WTC11 (cell line): ENCODE measurements around the gene UGT1A4. TPM values are rescaled to one million over a fixed set of nuclear protein-coding genes. Genes with fewer than 3 reads are reported as not detected.

Experiments used
- ATAC-seq: fragments of 200-7000 bp; cut with Tn5 transposase; 2 replicates; pipeline ENCODE4 v1.10.0; 2021; ENCODE audit warnings: mild to moderate bottlenecking, moderate library complexity
- CTCF ChIA-PET: fragments of 300-600 bp; sonication (Branson Sonifier 250); formaldehyde crosslinking; loops from one replicate; lab custom pipeline; 2021; ENCODE audit warnings: antibody characterized with exemption; lab: Charles Lee
- POLR2A ChIA-PET: fragments of 350-600 bp; sonication (Branson Sonifier 250); formaldehyde crosslinking; loops from one replicate; lab custom pipeline; 2021; ENCODE audit warnings: antibody characterized with exemption; lab: Charles Lee
- DNase-seq: peaks from one replicate; pipeline ENCODE4 v3.0.0; 2021; ENCODE audit warnings: low spot score
- H3K27ac Mint-ChIP-seq: 2 replicates; pipeline ENCODE4 v1.8.0; 2021; ENCODE audit warnings: mixed read lengths
- H3K27me3 Mint-ChIP-seq: 2 replicates; pipeline ENCODE4 v1.8.0; 2021; ENCODE audit warnings: low read depth, mild to moderate bottlenecking, moderate library complexity, mixed read lengths
- H3K36me3 Mint-ChIP-seq: 2 replicates; pipeline ENCODE4 v1.8.0; 2021; ENCODE audit warnings: mixed read lengths
- H3K4me1 Mint-ChIP-seq: 2 replicates; pipeline ENCODE4 v1.8.0; 2022; ENCODE audit warnings: mixed read lengths
- H3K4me3 Mint-ChIP-seq: 2 replicates; pipeline ENCODE4 v1.8.0; 2021; ENCODE audit warnings: mild to moderate bottlenecking, moderate library complexity, mixed read lengths
- H3K9me3 Mint-ChIP-seq: 2 replicates; pipeline ENCODE4 v1.8.0; 2021; ENCODE audit warnings: mixed read lengths
- ATF1 ChIP-seq: sonication (generic); formaldehyde crosslinking; IDR thresholded peaks from 2 replicates; pipeline ENCODE4 v1.8.1; 2023; ENCODE audit warnings: mild to moderate bottlenecking, moderate library complexity, missing genetic modification reagents
- FOXK1 ChIP-seq: sonication (generic); formaldehyde crosslinking; IDR thresholded peaks from 2 replicates; pipeline ENCODE4 v1.8.0; 2022; ENCODE audit warnings: mild to moderate bottlenecking, moderate library complexity, missing genetic modification reagents
- FOXP1 ChIP-seq: sonication (generic); formaldehyde crosslinking; IDR thresholded peaks from 2 replicates; pipeline ENCODE4 v1.8.0; 2022; ENCODE audit warnings: missing genetic modification reagents, mild to moderate bottlenecking, moderate library complexity, borderline replicate concordance
- GABPB1 ChIP-seq: sonication (generic); formaldehyde crosslinking; IDR thresholded peaks from 2 replicates; pipeline ENCODE4 v1.8.1; 2023; ENCODE audit warnings: mild to moderate bottlenecking, missing genetic modification reagents
- JUN ChIP-seq: sonication (generic); formaldehyde crosslinking; IDR thresholded peaks from 2 replicates; pipeline ENCODE4 v1.8.0; 2023; ENCODE audit warnings: mild to moderate bottlenecking, missing genetic modification reagents
- NFYB ChIP-seq: sonication (generic); formaldehyde crosslinking; conservative IDR thresholded peaks from 2 replicates; pipeline ENCODE4 v1.8.0; 2022; ENCODE audit warnings: low read depth, missing genetic modification reagents
- SOX15 ChIP-seq: fragments of 250-450 bp; sonication (Bioruptor Pico); IDR thresholded peaks from 2 replicates; pipeline ENCODE4 v1.9.0; 2021; ENCODE audit warnings: mild to moderate bottlenecking
- SP1 ChIP-seq: sonication (generic); formaldehyde crosslinking; conservative IDR thresholded peaks from 2 replicates; pipeline ENCODE4 v1.8.1; 2022; ENCODE audit warnings: missing genetic modification reagents
- TCF7 ChIP-seq: sonication (generic); formaldehyde crosslinking; IDR thresholded peaks from 2 replicates; pipeline ENCODE4 v1.8.0; 2022; ENCODE audit warnings: mild to moderate bottlenecking, low read depth, missing genetic modification reagents, moderate library complexity
- TEAD4 ChIP-seq: sonication (generic); formaldehyde crosslinking; IDR thresholded peaks from 2 replicates; pipeline ENCODE4 v1.8.0; 2022; ENCODE audit warnings: mild to moderate bottlenecking, missing genetic modification reagents
- TP53 ChIP-seq: sonication (generic); formaldehyde crosslinking; IDR thresholded peaks from 2 replicates; pipeline ENCODE4 v1.8.1; 2023; ENCODE audit warnings: mild to moderate bottlenecking, missing genetic modification reagents
- ZNF121 ChIP-seq: sonication (generic); formaldehyde crosslinking; IDR thresholded peaks from 2 replicates; pipeline ENCODE4 v1.8.0; 2023; ENCODE audit warnings: missing genetic modification reagents
- ZNF416 ChIP-seq: fragments of 250-450 bp; sonication (Bioruptor Pico); IDR thresholded peaks from 2 replicates; pipeline ENCODE4 v1.9.0; 2021; ENCODE audit warnings: mild to moderate bottlenecking, inconsistent platforms
- total RNA-seq: library from RNA; stranded (reverse); gene quantifications from 3 replicates; pipeline ENCODE4 v1.2.3, GENCODE V29; 2021
- TF ChIP-seq, protein P1 (sequence below): sonication (generic); formaldehyde crosslinking; IDR thresholded peaks from 2 replicates; pipeline ENCODE4 v1.8.0; 2023; ENCODE audit warnings: missing genetic modification reagents, mild to moderate bottlenecking, borderline replicate concordance
- TF ChIP-seq, protein P2 (sequence below): sonication (generic); formaldehyde crosslinking; IDR thresholded peaks from 2 replicates; pipeline ENCODE4 v1.8.0; 2022; ENCODE audit warnings: mild to moderate bottlenecking, missing genetic modification reagents
- TF ChIP-seq, protein P3 (sequence below): fragments of 200-600 bp; IDR thresholded peaks from 2 replicates; pipeline ENCODE4 v1.8.0; 2022; ENCODE audit warnings: antibody characterized with exemption
- TF ChIP-seq, protein P4 (sequence below): sonication (generic); formaldehyde crosslinking; IDR thresholded peaks from 2 replicates; pipeline ENCODE4 v1.8.0; 2022; ENCODE audit warnings: mild to moderate bottlenecking, missing genetic modification reagents
- TF ChIP-seq, protein P5 (sequence below): fragments of 250-450 bp; sonication (Bioruptor Pico); IDR thresholded peaks from 2 replicates; pipeline ENCODE4 v1.9.0; 2021; ENCODE audit warnings: moderate library complexity, mild to moderate bottlenecking, inconsistent platforms, borderline replicate concordance
- TF ChIP-seq, protein P6 (sequence below): sonication (generic); formaldehyde crosslinking; IDR thresholded peaks from 2 replicates; pipeline ENCODE4 v1.8.0; 2022; ENCODE audit warnings: missing genetic modification reagents
- TF ChIP-seq, protein P7 (sequence below): sonication (generic); formaldehyde crosslinking; IDR thresholded peaks from 2 replicates; pipeline ENCODE4 v1.8.1; 2023; ENCODE audit warnings: mild to moderate bottlenecking, missing genetic modification reagents, borderline replicate concordance

The UGT1A4 gene
- total RNA-seq, 1 experiment from 2014 or later: 0.22 TPM

DNA sequence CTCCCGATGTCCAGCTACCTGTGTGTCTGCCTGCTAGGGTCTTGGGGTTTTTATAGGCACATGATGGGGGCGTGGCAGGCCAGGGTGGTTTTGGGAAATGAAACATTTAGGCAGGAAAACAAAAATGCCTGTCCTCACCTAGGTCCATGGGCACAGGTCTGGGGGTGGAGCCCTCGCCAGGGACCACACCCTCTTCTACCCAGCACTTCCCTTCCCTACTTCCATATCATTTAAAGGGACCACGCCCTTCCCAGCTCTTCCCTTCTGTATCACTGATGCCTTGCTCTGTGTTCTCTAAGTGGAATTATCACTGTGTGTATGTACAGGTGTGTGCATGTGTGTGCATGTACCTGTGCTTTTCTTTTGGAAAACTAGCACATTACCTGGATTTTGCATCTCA, 47.9 kb downstream of the UGT1A4 start:
- H3K27ac Mint-ChIP-seq: no peak overlapping the region
- H3K4me1 Mint-ChIP-seq: peaks cover 3% of the 10 kb centered on the region
- ChIA-PET POLR2A (no interaction called here), CTCF (no interaction called here)
- no peak for ATAC-seq
- no peak for DNase-seq
- H3K4me3 Mint-ChIP-seq: no peak overlapping the region
- peaks cover 12% of the 10 kb centered on the region for H3K9me3 Mint-ChIP-seq
- TF ChIP-seq TEAD4 (no peak), ATF1 (CRISPR knock-in tag) (no peak), SOX15 (no peak), ZNF121 (CRISPR knock-in tag) (no peak), TP53 (no peak), FOXP1 (CRISPR knock-in tag) (no peak), NFYB (CRISPR knock-in tag) (no peak), TCF7 (CRISPR knock-in tag) (no peak)
- TF ChIP-seq, protein P1, sequence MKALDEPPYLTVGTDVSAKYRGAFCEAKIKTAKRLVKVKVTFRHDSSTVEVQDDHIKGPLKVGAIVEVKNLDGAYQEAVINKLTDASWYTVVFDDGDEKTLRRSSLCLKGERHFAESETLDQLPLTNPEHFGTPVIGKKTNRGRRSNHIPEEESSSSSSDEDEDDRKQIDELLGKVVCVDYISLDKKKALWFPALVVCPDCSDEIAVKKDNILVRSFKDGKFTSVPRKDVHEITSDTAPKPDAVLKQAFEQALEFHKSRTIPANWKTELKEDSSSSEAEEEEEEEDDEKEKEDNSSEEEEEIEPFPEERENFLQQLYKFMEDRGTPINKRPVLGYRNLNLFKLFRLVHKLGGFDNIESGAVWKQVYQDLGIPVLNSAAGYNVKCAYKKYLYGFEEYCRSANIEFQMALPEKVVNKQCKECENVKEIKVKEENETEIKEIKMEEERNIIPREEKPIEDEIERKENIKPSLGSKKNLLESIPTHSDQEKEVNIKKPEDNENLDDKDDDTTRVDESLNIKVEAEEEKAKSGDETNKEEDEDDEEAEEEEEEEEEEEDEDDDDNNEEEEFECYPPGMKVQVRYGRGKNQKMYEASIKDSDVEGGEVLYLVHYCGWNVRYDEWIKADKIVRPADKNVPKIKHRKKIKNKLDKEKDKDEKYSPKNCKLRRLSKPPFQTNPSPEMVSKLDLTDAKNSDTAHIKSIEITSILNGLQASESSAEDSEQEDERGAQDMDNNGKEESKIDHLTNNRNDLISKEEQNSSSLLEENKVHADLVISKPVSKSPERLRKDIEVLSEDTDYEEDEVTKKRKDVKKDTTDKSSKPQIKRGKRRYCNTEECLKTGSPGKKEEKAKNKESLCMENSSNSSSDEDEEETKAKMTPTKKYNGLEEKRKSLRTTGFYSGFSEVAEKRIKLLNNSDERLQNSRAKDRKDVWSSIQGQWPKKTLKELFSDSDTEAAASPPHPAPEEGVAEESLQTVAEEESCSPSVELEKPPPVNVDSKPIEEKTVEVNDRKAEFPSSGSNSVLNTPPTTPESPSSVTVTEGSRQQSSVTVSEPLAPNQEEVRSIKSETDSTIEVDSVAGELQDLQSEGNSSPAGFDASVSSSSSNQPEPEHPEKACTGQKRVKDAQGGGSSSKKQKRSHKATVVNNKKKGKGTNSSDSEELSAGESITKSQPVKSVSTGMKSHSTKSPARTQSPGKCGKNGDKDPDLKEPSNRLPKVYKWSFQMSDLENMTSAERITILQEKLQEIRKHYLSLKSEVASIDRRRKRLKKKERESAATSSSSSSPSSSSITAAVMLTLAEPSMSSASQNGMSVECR (CRISPR knock-in tag): no peak
- TF ChIP-seq, protein P2, sequence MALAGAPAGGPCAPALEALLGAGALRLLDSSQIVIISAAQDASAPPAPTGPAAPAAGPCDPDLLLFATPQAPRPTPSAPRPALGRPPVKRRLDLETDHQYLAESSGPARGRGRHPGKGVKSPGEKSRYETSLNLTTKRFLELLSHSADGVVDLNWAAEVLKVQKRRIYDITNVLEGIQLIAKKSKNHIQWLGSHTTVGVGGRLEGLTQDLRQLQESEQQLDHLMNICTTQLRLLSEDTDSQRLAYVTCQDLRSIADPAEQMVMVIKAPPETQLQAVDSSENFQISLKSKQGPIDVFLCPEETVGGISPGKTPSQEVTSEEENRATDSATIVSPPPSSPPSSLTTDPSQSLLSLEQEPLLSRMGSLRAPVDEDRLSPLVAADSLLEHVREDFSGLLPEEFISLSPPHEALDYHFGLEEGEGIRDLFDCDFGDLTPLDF: no peak
- TF ChIP-seq, protein P3, sequence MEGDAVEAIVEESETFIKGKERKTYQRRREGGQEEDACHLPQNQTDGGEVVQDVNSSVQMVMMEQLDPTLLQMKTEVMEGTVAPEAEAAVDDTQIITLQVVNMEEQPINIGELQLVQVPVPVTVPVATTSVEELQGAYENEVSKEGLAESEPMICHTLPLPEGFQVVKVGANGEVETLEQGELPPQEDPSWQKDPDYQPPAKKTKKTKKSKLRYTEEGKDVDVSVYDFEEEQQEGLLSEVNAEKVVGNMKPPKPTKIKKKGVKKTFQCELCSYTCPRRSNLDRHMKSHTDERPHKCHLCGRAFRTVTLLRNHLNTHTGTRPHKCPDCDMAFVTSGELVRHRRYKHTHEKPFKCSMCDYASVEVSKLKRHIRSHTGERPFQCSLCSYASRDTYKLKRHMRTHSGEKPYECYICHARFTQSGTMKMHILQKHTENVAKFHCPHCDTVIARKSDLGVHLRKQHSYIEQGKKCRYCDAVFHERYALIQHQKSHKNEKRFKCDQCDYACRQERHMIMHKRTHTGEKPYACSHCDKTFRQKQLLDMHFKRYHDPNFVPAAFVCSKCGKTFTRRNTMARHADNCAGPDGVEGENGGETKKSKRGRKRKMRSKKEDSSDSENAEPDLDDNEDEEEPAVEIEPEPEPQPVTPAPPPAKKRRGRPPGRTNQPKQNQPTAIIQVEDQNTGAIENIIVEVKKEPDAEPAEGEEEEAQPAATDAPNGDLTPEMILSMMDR: no peak
- TF ChIP-seq, protein P4, sequence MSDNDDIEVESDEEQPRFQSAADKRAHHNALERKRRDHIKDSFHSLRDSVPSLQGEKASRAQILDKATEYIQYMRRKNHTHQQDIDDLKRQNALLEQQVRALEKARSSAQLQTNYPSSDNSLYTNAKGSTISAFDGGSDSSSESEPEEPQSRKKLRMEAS (CRISPR knock-in tag): no peak
- TF ChIP-seq, protein P5, sequence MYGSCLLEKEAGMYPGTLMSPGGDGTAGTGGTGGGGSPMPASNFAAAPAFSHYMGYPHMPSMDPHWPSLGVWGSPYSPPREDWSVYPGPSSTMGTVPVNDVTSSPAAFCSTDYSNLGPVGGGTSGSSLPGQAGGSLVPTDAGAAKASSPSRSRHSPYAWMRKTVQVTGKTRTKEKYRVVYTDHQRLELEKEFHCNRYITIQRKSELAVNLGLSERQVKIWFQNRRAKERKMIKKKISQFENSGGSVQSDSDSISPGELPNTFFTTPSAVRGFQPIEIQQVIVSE (CRISPR knock-in tag): no peak
- TF ChIP-seq, protein P6, sequence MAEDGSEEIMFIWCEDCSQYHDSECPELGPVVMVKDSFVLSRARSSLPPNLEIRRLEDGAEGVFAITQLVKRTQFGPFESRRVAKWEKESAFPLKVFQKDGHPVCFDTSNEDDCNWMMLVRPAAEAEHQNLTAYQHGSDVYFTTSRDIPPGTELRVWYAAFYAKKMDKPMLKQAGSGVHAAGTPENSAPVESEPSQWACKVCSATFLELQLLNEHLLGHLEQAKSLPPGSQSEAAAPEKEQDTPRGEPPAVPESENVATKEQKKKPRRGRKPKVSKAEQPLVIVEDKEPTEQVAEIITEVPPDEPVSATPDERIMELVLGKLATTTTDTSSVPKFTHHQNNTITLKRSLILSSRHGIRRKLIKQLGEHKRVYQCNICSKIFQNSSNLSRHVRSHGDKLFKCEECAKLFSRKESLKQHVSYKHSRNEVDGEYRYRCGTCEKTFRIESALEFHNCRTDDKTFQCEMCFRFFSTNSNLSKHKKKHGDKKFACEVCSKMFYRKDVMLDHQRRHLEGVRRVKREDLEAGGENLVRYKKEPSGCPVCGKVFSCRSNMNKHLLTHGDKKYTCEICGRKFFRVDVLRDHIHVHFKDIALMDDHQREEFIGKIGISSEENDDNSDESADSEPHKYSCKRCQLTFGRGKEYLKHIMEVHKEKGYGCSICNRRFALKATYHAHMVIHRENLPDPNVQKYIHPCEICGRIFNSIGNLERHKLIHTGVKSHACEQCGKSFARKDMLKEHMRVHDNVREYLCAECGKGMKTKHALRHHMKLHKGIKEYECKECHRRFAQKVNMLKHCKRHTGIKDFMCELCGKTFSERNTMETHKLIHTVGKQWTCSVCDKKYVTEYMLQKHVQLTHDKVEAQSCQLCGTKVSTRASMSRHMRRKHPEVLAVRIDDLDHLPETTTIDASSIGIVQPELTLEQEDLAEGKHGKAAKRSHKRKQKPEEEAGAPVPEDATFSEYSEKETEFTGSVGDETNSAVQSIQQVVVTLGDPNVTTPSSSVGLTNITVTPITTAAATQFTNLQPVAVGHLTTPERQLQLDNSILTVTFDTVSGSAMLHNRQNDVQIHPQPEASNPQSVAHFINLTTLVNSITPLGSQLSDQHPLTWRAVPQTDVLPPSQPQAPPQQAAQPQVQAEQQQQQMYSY: no peak
- H3K36me3 Mint-ChIP-seq: no peaks in the 10 kb centered on the region
- peaks cover 5% of the 10 kb centered on the region; the same call in 1 of the 2 replicates for H3K27me3 Mint-ChIP-seq

DNA sequence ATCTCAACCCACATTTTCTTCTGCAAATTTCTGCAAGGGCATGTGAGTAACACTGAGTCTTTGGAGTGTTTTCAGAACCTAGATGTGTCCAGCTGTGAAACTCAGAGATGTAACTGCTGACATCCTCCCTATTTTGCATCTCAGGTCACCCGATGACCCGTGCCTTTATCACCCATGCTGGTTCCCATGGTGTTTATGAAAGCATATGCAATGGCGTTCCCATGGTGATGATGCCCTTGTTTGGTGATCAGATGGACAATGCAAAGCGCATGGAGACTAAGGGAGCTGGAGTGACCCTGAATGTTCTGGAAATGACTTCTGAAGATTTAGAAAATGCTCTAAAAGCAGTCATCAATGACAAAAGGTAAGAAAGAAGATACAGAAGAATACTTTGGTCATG, 49.5 kb downstream of the UGT1A4 start:
- H3K27ac Mint-ChIP-seq: no peak overlapping the region

More for the DNA sequence above, 49.5 kb downstream of the UGT1A4 start:
- peaks cover 5% of the 10 kb centered on the region; the same call in 1 of the 2 replicates for H3K27me3 Mint-ChIP-seq
- CTCF ChIA-PET: no interaction called here
- no peak overlapping the region for H3K4me3 Mint-ChIP-seq
- POLR2A ChIA-PET: no interaction called here
- no peak for ATAC-seq
- H3K36me3 Mint-ChIP-seq: no peaks in the 10 kb centered on the region
- no peak for DNase-seq
- peaks cover 3% of the 10 kb centered on the region for H3K4me1 Mint-ChIP-seq
- H3K9me3 Mint-ChIP-seq: peaks cover 12% of the 10 kb centered on the region
- no peak for TF ChIP-seq ZNF416
- no peak for TF ChIP-seq JUN
- no peak for TF ChIP-seq SP1 (CRISPR knock-in tag)
- TF ChIP-seq, protein P7, sequence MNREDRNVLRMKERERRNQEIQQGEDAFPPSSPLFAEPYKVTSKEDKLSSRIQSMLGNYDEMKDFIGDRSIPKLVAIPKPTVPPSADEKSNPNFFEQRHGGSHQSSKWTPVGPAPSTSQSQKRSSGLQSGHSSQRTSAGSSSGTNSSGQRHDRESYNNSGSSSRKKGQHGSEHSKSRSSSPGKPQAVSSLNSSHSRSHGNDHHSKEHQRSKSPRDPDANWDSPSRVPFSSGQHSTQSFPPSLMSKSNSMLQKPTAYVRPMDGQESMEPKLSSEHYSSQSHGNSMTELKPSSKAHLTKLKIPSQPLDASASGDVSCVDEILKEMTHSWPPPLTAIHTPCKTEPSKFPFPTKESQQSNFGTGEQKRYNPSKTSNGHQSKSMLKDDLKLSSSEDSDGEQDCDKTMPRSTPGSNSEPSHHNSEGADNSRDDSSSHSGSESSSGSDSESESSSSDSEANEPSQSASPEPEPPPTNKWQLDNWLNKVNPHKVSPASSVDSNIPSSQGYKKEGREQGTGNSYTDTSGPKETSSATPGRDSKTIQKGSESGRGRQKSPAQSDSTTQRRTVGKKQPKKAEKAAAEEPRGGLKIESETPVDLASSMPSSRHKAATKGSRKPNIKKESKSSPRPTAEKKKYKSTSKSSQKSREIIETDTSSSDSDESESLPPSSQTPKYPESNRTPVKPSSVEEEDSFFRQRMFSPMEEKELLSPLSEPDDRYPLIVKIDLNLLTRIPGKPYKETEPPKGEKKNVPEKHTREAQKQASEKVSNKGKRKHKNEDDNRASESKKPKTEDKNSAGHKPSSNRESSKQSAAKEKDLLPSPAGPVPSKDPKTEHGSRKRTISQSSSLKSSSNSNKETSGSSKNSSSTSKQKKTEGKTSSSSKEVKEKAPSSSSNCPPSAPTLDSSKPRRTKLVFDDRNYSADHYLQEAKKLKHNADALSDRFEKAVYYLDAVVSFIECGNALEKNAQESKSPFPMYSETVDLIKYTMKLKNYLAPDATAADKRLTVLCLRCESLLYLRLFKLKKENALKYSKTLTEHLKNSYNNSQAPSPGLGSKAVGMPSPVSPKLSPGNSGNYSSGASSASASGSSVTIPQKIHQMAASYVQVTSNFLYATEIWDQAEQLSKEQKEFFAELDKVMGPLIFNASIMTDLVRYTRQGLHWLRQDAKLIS (CRISPR knock-in tag): no peak
- TF ChIP-seq FOXK1 (CRISPR knock-in tag): no peak
- TF ChIP-seq, protein P5 (CRISPR knock-in tag): no peak
- no peak for TF ChIP-seq GABPB1 (CRISPR knock-in tag)
